Embryonic facial prominence (tissue), 1 donor: ENCODE data around the gene SCML2.
"Not testable (repeated sequence)": the region's sequence is repeated elsewhere in the genome, so short reads cannot be mapped to it uniquely, and the experiment has no call there.

ENCODE experiments used
- DNase-seq: peaks from one replicate; pipeline ENCODE4 v3.0.0-alpha.2; 2016; ENCODE audit errors: extremely low spot score

The SCML2 gene

DNA sequence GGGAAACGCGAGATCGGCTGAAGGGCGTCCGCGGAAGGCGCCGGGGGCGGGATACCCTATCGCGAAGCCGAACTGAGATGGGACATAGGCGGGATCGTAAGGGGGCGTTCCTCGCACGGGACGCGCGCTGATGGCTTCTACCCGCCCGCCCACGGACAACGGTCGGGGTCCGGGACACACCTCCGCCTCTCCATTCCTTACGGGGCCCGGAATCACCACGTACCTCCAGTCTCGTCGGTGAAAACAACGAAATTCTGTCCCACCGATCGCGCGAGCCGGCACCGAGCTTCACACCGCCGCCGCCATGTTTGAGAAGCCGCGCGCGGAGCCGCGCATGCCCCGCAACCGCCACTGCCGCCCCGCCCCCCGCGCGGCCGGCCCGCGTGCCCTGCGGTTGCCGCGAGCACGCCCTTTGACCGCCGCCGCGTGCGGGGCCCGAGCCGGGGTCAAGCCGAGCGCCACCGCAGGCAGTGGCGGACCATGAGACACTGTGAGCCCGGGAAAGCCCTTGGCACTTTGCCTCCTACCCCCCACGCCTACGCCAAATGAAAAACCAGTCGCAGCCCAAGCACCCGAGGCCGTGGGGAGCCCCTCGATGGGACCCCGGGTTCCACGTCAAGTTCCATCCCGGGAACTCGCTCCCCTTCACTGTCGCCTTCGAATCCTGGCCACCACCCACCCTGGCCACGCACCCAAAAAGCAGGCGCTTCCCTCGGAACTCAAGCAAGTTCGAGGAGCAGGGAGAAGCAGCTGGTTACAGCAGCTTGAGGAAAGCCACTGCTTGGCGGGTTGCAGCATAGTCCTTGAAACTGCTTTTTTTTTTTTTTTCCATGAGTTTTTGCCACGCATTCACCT is at the start of gene SCML2:
Gene SCML2 (minus strand): TSS at position 320 of the 855 bp plus-strand sequence. CDS start 20,617 bp downstream, outside the sequence.
- no peak for DNase-seq

DNA sequence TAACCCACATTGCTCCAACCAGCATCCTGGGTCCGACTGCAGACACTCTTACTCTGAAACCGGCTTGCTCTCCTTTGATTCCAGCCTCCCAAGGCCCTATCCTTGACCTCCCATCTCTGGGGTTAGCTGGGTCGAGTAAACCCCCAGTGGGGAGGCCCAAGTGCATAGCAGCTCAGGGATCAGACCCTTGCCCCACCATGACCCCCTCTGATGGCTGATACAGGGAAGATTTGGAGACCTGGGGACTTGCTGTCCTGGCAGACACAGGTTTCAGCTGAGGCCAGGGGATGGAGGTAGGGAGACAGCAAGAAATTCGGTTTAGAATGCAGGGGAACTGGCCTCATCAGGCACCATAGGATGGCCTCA is 47.3 kb upstream of the SCML2 start:
- DNase-seq, result no peak

DNA sequence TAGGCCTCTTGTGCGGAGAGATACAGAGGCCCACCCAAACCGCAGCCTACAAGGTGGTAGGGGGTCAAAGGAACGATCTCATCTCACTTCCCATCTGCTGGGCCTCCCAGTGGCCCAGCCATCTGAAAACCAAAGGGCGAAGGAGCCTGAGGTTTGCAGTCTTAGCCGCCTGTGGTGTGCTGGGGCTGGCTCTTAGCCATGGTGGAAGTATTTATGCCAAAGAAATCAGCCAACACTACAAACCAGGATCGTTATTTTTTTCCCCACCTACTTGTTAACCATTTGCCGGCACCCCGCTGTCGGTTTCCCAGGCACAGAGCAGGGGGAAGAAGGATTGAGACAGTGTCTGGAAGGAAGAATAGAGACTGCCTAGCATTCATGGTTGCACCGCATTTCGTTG is 40.0 kb upstream of the SCML2 start:
- DNase-seq, result no peak

DNA sequence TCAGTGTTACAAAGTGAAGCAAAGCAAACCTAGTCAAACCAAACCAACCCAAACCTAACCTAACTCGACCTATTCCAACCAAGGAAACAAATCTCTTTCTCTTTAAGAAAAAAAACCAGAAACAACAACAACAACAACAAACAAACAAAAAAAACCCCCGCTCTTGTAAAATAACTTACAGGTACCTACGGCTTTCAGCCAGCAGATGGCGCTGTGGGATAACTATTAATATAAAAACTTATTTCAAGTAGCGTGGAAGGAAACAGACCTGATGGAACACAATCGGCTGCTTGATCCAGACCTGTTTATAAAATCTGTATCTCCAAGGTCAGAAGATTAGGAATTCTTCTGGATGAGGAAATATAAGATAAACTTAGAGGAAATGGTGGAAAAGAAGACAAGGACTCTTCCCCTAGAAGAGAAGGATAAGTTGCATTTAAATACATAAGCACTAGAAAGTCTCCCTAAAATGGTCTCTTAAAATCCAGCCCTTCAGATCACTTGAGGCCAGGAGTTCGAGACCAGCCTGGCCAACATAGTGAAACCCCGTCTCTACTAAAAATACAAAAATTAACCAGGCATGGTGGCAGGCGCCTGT is 36.6 kb upstream of the SCML2 start:
- DNase-seq, result peak; percentile 29

DNA sequence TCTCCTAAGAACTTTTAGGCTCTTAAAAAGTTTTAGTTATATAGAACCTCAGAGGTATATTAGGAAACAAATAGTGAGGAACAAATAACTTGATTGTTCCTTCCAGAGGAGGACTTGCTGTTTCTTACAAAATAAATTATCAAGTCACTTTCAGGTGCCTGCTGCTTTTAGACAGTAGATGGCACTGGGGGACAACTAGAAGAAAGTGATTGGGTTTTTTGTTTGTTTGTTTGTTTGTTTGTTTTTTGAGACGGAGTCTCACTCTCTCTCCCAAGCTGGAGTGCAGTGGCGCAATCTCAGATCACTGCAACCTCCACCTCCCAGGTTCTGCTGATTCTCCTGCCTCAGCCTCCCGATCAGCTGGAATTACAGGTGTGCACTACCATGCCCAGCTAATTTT is 35.5 kb upstream of the SCML2 start:
- no peak for DNase-seq

DNA sequence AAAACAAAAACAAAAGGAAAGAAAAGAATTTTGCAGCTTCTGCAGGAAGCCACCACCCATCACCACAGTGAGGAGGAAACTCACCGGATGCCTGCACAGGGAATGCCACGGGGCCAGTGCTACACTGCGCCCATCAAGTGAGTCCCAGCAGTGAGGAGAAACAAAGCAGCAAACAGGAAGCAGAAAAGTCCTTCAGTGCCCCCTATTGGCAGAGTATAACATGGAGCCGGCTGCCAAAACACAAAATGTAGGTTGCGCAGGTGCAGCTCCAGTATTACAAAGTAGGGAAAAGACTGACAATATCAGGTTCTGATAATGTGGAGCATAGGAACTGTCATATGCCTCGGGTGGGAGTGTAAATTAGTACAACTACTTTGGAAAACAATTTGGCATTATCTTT is 23.3 kb upstream of the SCML2 start:
- no peak for DNase-seq

DNA sequence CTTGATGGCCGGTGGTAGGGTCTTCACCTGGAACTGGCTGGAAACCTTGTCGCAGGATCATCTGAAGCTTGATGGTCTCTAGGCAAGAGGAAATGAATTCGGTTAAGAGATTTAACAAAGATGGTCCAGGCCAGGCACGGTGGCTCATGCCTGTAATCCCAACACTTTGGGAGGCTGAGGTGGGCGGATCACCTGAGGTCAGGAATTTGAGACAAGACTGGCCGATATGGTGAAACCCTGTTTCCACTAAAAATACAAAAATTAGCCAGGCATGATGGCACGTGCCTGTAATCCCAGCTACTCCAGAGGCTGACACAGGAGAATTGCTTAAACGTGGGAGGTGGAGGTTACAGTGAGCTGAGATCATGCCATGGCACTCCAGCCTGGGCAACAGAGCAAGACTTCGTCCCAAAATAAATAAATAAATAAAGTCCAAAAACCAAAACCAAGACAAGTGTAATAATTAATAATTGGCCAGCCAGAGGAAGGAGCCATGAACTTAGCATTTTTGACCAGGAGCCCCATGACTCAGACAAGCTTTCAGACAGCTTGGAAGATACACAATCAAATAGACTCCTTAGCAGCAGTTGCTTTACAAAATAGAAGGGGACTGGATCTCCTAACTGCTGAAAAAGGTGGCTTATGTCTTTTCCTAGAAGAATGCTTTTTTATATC is 20.8 kb upstream of the SCML2 start:
- DNase-seq, result not testable (repeated sequence)

DNA sequence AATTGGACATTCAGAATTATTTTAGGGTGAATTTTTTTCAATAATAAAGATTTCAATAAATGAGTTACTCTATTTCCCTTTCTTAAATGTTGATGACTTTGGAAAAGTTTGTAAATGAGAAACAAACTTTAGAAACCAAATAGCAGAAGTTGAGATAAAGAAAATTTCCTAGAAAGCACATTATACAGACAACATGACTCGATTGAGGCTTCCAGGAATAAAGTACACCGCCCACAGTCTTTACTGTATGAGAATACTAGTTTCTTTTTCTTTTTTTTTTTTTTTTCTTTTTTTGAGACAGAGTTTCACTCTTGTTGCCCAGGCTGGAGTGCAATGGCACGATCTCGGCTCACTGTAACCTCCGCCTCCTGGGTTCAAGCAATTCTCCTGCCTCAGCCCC is 14.6 kb upstream of the SCML2 start:
- not testable (repeated sequence) for DNase-seq

DNA sequence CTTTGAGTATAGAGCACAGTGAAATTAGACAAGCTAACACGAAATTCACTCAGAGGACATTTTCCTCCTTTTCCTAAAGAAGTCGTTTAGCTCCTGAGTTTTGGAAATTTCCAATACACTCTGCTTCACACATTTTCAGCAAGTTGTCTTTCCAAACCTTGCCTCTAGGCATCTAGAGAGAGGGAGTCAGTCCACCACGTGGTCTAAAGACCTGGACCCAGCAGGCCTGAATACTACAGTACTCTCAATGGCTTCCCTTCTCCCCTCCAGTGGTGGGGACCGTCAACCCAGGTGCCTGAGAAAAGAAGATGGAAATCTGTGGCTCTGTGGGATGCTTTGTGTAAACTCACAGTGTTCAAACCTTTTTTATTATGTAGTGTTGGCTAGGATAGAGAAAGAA is 13.9 kb upstream of the SCML2 start:
- no peak for DNase-seq

DNA sequence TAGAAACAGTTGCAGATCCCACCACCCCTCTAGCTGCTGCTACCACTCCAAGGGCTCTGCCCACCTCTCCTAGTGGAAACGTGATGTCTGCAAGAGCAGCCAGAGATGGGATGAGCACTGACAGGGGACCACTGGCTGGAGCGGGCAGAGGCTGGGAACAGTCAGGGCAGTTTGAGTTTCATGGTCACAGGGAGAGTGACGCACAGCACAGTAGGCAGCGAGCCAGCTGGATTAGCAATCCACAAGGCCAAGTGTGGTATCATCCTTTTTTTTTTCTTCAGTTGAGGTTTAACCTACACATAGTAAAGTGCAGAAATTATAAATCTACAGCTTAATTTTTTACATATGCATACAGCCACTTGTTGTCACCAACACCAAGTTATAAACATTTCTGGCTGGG is 6.4 kb upstream of the SCML2 start:
- DNase-seq, result no peak

DNA sequence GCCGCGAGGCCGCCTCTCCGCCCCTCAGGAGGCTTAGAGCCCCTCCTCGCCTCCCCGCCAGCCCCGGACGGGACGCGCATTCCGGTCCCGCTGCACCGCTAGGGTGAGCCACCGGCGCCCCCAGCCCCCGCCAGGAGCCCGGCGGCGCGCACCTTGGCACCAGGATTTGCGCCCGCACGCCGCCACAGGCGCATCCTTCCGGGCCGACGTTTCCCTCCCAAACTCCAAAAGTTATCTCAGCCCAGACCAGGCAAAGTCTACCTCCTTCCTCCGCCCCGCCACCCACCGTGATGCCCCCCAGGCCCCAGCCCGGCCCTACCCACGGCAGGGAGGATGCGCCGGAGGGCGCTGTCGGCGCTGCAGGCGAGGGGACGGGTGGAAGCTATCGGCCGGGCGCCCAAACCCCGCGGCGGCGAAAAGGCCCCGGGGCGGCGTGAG is 538 bp downstream of the SCML2 start:
- no peak for DNase-seq

DNA sequence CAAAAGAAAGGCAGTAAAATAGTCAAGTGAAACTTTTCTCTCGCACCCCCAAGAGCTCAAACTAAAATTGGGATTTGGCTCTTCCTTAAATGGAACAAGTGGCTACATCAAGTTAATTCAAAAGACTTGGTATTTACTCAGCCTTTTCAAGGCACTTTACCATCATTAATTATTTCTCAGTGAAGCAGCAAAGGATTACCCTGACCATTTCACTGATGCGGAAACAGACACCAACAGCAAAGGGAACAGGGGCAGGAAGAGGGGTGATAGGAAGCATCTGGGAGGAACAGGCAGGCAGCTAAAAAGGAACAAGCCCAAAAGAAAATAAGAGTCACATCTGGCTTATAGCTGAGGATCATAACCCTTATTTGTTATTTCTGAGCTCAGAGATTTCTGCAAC is 2.7 kb downstream of the SCML2 start:
- DNase-seq, result no peak

DNA sequence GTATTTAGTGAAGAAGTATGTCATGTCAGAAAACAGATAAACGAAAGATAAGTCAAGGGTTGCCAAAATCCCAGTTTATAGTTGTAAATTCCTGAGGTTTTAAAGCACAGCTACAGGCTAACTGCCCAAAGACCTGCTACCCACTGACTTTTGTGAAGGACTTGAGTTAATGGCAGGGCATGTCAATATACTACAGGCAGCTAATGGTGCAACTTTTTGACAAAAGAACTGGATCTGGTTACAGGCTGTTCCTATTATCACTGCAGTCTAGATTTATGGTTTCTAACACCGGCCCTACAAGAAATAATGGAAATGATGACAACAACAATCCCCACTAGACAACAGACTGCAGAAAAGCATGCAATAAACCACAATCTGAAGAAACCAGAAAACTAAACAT is 6.4 kb downstream of the SCML2 start:
- no peak for DNase-seq

DNA sequence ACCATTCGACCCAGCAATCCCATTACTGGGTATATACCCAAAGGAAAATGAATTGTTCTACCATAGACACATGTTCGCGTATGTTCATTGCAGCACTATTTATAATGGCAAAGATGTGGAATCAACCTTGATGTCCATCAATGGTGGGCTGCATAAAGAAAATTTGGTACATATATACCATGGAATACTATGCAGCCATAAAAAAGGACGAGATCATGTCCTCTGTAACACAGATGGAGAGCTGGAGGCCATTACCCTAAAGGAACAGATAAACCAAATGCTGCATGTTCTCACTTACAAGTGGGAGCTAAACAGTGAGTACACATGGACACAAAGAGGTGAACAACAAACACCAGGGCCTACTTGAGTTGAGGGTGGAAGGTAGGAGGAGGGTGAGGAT is 45.1 kb downstream of the SCML2 start:
- DNase-seq, result no peak

DNA sequence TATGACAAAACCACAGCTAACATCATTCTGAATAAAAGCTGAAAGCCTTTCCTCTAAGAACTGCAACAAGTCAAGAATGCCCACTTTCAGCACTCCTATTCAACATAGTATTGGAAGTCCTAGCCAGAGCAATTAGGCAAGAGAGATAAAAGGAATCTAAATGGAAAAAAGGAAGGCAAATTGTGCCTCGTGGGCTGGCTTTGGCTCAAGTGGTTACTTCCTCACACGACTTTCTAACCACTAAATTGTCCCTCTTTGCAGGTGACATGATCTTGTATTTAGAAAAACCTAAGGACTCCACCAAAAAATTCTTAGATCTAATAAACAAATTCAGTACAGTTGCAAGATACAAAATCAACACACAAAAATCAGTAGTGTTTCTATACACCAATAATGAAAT is 57.2 kb downstream of the SCML2 start:
- no peak for DNase-seq

DNA sequence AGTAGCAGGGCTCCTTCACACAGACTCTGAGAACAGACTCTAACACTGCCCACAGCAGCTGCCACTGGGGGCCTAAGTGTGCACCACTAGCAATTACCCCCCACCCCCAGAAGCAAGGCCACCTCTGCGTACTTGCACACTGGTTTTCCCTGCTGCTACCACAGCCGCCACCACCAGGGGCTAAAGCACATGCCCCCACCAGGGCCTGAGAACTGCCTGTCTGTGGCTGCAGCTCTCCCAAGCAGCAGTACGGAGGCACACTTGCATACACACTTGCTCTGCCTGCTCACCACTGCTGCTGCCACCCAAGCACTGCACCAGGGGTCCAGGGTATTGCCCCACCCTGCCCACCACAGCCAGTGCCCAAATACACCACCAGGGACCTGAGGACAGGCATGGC is 59.6 kb downstream of the SCML2 start:
- DNase-seq, result no peak

DNA sequence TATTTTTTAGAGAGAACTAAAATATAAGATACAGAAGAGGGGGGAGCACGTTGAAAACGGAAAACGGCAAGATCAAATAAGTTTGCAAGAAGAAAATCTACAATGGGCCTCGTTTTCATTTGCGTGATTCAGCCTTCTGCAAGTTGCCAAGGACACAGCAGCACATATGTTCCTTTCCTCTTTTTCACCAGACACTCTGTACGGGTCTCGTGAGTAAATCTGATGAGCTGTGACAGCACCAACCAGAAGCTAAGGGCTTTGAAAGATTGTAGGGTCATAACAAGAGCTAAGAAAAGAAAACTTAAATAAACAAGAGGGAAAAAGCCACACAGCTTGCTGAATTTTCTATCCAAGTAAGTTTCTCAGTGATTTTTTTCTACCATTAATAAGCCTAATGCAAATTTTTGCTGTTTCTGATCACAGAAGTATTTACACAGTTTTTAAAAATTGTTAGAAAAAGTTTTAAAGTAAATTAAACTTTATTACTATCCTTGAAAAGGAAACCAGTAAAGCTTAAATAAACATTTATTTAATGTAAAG is 63.4 kb downstream of the SCML2 start:
- DNase-seq, result no peak

DNA sequence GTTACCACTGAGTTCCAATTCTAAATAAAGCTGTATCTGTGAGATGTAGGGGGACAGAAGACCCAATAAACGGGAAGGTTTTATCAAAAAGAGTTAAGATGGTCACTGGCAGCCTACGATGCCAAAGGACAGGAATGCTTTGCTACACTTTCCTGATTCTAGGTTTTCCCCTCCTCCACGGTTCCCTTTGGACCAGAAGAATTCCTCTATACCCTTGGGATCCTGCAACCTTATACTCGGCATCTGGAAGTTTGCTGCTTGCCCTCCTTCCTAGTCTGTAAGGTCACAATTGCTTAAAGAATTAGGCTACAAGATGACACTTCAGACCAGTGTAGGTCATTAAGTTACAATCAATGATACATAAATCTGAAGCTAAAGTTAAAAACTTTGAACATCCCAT is 64.3 kb downstream of the SCML2 start:
- no peak for DNase-seq

DNA sequence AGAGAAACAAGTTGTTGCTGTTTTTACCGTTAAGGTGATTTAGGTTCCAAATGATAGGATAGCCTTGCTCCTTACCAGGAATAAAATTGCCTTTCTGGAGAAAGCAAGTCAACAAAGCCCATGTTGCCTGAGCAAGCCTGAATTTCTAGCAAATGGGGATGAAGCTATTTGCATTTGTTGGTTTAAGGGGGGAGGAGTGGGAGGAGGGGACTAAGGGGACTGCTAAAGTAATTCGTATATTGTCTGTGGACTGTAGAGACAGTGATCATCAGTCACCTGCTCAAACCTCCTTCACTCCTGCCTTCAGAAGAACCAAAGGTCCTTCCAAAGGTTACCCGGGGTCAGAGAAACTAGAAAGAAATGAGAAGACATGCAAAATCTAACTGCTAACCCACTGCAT is 65.8 kb downstream of the SCML2 start:
- DNase-seq, result no peak

DNA sequence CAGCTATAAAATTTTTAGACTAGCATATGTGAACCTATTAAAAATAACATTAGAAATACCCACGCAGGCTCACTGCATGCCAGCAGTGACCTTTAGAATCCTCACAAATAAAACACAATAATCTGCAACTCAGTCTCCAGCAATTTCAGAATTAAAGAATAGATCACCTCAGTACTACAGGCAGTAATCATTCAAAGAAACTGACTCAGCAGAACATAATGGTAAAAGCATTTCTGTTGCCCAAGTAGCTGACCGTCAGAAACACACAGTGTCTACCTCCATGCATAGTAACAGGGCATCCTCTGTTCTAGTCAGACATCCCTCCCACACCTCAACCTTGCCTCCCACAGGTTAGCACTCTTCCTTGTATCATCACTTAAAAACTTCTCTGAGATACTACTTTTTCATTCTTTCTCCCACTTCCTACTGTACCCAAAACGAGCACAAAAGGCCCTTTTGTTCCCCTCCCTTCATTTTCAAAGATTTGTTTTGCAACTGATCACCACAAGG is 68.1 kb downstream of the SCML2 start:
- DNase-seq, result no peak

DNA sequence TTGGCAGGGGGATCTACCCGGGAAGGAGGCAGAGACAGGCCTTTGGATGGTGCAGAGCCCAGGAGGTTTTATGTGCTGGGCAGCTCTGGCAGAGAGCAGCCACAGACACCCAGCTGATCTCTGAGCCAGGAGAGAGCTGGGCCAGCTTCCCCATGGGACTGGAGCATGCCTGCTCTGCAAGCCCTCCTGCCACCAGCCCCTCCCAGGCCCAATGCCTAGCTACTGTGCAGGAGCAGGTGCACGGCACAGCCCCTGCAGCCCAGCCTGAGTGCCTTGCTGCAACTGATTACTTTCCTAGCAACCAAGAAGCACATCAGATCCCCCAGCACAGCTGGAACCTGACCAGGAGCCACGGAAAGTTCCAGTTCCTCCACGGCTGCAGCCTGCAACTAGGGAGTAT is 76.0 kb downstream of the SCML2 start:
- DNase-seq, result no peak

DNA sequence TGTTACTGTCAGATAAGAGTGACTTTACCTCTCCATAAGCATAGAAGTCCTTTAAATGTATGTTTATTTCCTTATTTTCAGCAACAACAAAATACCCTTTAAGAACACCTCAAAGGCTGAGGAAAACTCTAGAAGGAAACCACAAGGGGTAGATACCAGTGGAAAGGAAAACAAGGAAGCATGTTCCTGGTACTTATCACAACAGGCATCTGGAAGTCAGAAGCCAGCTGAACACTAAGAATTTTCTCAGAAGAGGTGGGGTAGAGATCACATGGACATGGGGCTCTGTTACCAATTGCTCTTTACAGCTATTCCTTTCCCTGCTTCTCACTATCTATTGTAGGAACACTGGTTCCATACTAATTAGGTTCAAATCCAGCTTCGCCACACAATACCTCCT is 82.3 kb downstream of the SCML2 start:
- no peak for DNase-seq

DNA sequence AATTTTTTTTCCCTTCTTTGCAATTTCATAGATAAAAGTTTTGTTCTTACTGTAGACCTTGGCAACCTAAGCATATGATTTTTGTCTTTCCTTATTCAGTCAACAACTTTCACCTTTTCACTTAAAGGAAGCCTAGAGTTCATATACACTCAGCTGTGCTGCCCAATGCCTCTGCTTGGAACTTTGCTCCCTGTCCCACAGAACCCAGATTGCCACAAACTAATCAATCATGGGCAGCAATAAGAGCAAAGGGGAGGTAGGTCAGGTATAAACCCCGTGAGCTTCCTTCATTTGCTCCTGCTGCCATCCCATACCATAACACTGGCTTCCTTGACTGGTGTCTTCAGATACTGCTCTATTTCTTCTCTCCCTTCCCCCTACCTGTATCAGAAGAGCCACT is 82.8 kb downstream of the SCML2 start:
- no peak for DNase-seq
